DND-41 (cell line): ENCODE data around the gene CYB5R3.

Experiments
- ATAC-seq: fragments of 200-7000 bp; cut with Tn5 transposase; 3 replicates; pipeline ENCODE4 v1.9.1; 2021; ENCODE audit warnings: low read depth; ENCODE audit not compliant: insufficient read depth
- DNase-seq: peaks from one replicate; pipeline ENCODE4 v3.0.0-alpha.2; 2020
- H2AFZ ChIP-seq: 2 replicates; pipeline ENCODE4 v1.6.0; 2012; ENCODE audit warnings: low read depth, low read length
- H3K27ac ChIP-seq: 2 replicates; pipeline ENCODE4 v1.5.1; 2012; ENCODE audit warnings: low read length, inconsistent platforms
- H3K27me3 ChIP-seq: fragments of 200-600 bp; sonication (generic); 2 replicates; pipeline ENCODE4 v1.6.0; 2012; ENCODE audit warnings: low read length, mild to moderate bottlenecking, inconsistent platforms; ENCODE audit not compliant: insufficient read depth, poor library complexity
- H3K36me3 ChIP-seq: 2 replicates; pipeline ENCODE4 v1.5.1; 2012; ENCODE audit warnings: low read length, inconsistent platforms; ENCODE audit not compliant: insufficient read depth
- H3K4me1 ChIP-seq: 2 replicates; pipeline ENCODE4 v1.5.1; 2012; ENCODE audit warnings: mild to moderate bottlenecking, low read length; ENCODE audit not compliant: insufficient read depth
- H3K4me2 ChIP-seq: 2 replicates; pipeline ENCODE4 v1.6.0; 2012; ENCODE audit warnings: mild to moderate bottlenecking, moderate library complexity, low read length, inconsistent platforms; ENCODE audit not compliant: insufficient read depth
- H3K4me3 ChIP-seq, 2 experiments: fragments of 200-600 bp in 1 of 2; shearing (Covaris generic) in 1 of 2; 2 replicates each; pipeline ENCODE4 v1.5.1; 2012 to 2016; ENCODE audit warnings: inconsistent platforms in 2 of 2, low read length in 2 of 2, mild to moderate bottlenecking in 2 of 2, low read depth in 1 of 2, moderate library complexity in 1 of 2
- H3K79me2 ChIP-seq: 2 replicates; pipeline ENCODE4 v1.6.0; 2012; ENCODE audit warnings: low read length, inconsistent platforms; ENCODE audit not compliant: insufficient read depth
- H3K9ac ChIP-seq: 2 replicates; pipeline ENCODE4 v1.6.0; 2012; ENCODE audit warnings: low read depth, mild to moderate bottlenecking, inconsistent platforms, low read length, moderate library complexity
- H3K9me3 ChIP-seq: 2 replicates; pipeline ENCODE4 v1.5.1; 2012; ENCODE audit warnings: low read length, moderate library complexity, mild to moderate bottlenecking, inconsistent platforms; ENCODE audit not compliant: insufficient read depth, severe bottlenecking
- H4K20me1 ChIP-seq: 2 replicates; pipeline ENCODE4 v1.6.0; 2012; ENCODE audit warnings: low read length; ENCODE audit not compliant: insufficient read depth
- EZH2 ChIP-seq: IDR thresholded peaks from 3 replicates; pipeline ENCODE4 v1.6.1; 2012; ENCODE audit warnings: borderline replicate concordance, low read depth, mild to moderate bottlenecking, moderate library complexity, low read length, inconsistent platforms; ENCODE audit not compliant: severe bottlenecking
- TF ChIP-seq, protein P1 (sequence below): IDR thresholded peaks from 2 replicates; pipeline ENCODE4 v1.5.1; 2012; ENCODE audit warnings: borderline replicate concordance, low read length, moderate library complexity, mild to moderate bottlenecking; ENCODE audit not compliant: poor library complexity, severe bottlenecking; ENCODE audit errors: extremely low read depth

CYB5R3 gene

DNA sequence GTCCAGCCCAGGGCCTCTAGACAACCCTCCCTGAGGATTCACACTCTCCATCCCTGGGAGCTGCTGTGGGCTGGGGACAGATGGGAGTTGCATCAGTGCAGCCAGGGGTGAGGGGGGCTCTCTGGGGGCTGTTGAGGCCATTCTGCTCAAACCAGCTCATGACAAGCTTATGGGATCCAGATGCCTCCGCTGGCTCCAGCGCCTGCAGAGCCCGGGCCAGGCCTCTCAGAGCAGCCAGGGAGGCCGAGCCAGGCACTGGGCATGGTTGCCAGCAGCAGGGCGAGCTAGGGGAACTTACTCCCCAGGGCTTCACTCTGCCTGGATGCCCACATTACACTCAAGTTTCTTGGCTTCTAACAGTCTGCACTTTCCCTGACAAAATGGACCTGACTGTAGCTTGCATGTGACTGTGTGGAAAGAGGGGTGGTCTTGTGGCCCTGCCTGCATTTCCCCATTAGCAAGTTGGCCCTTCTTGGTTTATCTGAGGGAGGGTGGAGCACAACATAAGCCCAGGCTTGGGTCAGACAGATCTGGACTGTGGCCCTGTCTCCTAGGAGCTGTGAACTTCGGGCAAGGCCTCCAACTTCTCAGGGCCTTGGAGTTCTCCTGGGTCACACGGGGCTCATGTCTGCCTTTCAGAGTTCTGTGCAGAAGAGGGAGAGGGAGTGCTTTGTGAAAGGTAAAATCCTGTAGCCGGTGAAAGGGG is 34.5 kb upstream of the CYB5R3 start:
- Histone ChIP-seq H3K4me3 (no peak overlapping the region), H2AFZ (no peak overlapping the region), H3K4me1 (no peaks in the 10 kb centered on the region), H3K9ac (no peak overlapping the region), H3K36me3 (no peaks in the 10 kb centered on the region), H4K20me1 (no peaks in the 10 kb centered on the region), H3K79me2 (no peaks in the 10 kb centered on the region), H3K27me3 (peaks cover 5% of the 10 kb centered on the region), H3K9me3 (peaks cover 6% of the 10 kb centered on the region), H3K4me2 (no peak overlapping the region), H3K27ac (no peak overlapping the region)
- ATAC-seq (no peak), DNase-seq (no peak)
- TF ChIP-seq, protein P1, sequence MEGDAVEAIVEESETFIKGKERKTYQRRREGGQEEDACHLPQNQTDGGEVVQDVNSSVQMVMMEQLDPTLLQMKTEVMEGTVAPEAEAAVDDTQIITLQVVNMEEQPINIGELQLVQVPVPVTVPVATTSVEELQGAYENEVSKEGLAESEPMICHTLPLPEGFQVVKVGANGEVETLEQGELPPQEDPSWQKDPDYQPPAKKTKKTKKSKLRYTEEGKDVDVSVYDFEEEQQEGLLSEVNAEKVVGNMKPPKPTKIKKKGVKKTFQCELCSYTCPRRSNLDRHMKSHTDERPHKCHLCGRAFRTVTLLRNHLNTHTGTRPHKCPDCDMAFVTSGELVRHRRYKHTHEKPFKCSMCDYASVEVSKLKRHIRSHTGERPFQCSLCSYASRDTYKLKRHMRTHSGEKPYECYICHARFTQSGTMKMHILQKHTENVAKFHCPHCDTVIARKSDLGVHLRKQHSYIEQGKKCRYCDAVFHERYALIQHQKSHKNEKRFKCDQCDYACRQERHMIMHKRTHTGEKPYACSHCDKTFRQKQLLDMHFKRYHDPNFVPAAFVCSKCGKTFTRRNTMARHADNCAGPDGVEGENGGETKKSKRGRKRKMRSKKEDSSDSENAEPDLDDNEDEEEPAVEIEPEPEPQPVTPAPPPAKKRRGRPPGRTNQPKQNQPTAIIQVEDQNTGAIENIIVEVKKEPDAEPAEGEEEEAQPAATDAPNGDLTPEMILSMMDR = no peak
- no peak for TF ChIP-seq EZH2

DNA sequence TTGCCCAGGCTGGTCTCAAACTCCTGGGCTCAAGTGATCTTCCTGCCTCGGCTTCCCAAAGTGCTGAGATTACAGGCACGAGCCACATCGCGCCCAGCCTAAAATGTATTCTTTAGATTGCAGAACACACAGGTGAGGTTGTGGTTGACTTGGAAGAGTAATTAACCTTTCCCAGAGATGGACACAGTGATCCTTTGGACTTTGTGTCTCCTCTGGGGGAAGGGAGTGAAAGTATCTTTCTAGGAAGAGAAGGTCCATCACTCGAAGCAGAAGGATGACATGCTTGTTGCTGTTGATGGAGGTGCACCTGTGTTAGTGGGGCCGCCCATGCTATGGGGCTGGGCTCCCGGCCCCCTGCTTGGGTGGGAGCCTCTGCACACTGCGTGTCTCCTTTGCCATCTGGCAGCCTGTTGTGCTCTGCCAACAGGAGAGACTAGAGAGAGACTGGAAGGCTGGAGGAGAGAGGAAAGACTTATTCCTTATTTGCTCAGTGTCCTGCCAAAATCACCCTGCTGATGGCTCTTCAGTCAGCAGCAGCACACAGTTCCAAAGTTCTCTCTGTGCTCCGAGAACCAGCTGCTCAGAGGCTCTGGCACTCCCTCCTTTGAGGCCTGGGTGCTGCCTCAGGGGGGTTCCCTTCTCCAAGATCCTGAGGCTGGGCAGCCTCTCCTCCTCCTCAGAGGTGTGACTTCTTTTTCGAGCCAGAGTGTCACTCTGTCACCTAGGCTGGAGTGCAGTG is 33.1 kb upstream of the CYB5R3 start:
- DNase-seq (no peak), ATAC-seq (no peak)
- no peak overlapping the region for H3K4me3 ChIP-seq
- H3K79me2 ChIP-seq = no peaks in the 10 kb centered on the region
- H3K27me3 ChIP-seq = peaks cover 5% of the 10 kb centered on the region
- H3K4me1 ChIP-seq = no peaks in the 10 kb centered on the region
- H3K27ac ChIP-seq = no peak overlapping the region
- no peak for TF ChIP-seq EZH2
- TF ChIP-seq, protein P1 = no peak
- no peak overlapping the region for H3K4me2 ChIP-seq
- H3K9me3 ChIP-seq = peaks cover 12% of the 10 kb centered on the region
- no peaks in the 10 kb centered on the region for H3K36me3 ChIP-seq
- H3K9ac ChIP-seq = no peak overlapping the region
- H4K20me1 ChIP-seq = no peaks in the 10 kb centered on the region
- no peak overlapping the region for H2AFZ ChIP-seq

DNA sequence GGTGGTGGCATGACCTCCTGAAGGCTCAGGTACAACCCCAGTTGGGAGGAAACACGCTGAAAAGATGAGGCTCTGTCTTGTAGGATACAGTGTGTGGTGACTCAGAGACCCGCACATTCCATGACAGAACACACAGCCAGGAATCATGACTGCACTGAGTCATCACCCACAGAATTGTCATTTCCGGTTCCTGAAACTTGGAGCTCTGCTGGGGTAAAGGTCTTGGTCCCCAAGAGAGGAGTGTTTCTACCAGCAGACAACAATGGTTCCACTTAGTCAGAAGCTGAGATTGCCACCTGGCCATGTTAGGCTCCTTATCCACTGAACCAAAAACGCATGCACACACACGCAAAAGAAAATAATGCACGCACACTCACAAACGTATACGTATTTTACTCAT is 31.5 kb upstream of the CYB5R3 start:
- Histone ChIP-seq H4K20me1 (no peaks in the 10 kb centered on the region), H3K4me2 (no peak overlapping the region), H3K9me3 (peaks cover 12% of the 10 kb centered on the region), H2AFZ (no peak overlapping the region), H3K9ac (no peak overlapping the region), H3K4me1 (no peaks in the 10 kb centered on the region), H3K27me3 (peaks cover 5% of the 10 kb centered on the region), H3K4me3 (no peak overlapping the region), H3K79me2 (no peaks in the 10 kb centered on the region), H3K36me3 (no peaks in the 10 kb centered on the region), H3K27ac (no peak overlapping the region)
- ATAC-seq (no peak), DNase-seq (no peak)
- no peak for TF ChIP-seq EZH2
- TF ChIP-seq, protein P1 = no peak
